Measurements from ENCODE around the gene CADM3. TPM values are rescaled to one million over a fixed set of nuclear protein-coding genes. Genes with fewer than 3 reads are reported as not detected.

Gene CADM3
- total RNA-seq, 1 experiment from 2014 or later, result 0.28 TPM

DNA sequence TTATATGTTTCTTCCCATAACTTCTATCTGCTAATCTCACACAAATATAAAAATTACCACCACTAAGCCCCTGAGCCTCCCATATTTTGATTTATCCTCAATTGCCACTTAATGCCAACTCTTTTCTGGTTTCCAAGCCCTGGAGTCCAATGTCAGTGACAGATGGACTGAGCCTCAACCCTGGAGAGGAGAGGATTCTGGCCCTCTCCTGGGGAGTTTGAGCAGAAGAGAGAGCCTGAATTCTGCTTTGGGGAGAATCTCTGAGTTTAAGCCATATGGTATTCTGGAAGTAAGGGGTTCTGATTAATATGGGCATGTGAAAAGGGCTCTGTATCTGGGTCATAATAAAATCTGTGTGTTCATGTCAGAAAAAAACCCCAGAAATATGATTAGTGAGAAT is 8.5 kb downstream of the CADM3 start:
- H3K27me3 ChIP-seq (ENCODE audit: control insufficient read depth, insufficient read depth, low read length), result peaks cover 7% of the 10 kb centered on the region
- TF ChIP-seq, protein P1, sequence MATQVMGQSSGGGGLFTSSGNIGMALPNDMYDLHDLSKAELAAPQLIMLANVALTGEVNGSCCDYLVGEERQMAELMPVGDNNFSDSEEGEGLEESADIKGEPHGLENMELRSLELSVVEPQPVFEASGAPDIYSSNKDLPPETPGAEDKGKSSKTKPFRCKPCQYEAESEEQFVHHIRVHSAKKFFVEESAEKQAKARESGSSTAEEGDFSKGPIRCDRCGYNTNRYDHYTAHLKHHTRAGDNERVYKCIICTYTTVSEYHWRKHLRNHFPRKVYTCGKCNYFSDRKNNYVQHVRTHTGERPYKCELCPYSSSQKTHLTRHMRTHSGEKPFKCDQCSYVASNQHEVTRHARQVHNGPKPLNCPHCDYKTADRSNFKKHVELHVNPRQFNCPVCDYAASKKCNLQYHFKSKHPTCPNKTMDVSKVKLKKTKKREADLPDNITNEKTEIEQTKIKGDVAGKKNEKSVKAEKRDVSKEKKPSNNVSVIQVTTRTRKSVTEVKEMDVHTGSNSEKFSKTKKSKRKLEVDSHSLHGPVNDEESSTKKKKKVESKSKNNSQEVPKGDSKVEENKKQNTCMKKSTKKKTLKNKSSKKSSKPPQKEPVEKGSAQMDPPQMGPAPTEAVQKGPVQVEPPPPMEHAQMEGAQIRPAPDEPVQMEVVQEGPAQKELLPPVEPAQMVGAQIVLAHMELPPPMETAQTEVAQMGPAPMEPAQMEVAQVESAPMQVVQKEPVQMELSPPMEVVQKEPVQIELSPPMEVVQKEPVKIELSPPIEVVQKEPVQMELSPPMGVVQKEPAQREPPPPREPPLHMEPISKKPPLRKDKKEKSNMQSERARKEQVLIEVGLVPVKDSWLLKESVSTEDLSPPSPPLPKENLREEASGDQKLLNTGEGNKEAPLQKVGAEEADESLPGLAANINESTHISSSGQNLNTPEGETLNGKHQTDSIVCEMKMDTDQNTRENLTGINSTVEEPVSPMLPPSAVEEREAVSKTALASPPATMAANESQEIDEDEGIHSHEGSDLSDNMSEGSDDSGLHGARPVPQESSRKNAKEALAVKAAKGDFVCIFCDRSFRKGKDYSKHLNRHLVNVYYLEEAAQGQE (IDR thresholded peaks at IDR 0.05; ENCODE audit: insufficient read depth in 1 of 2, low read depth in 2 of 2, low read length in 1 of 2), result no peak
- TF ChIP-seq TCF7L2 (IDR thresholded peaks at IDR 0.05; ENCODE audit: low read depth, low read length) (no peak), POLR2AphosphoS5 (IDR thresholded peaks at IDR 0.05; ENCODE audit: low read depth, low read length) (no peak), SIN3A (IDR thresholded peaks at IDR 0.05; ENCODE audit: borderline replicate concordance, insufficient read depth, low read depth, low read length) (no peak)
- TF ChIP-seq, protein P2, sequence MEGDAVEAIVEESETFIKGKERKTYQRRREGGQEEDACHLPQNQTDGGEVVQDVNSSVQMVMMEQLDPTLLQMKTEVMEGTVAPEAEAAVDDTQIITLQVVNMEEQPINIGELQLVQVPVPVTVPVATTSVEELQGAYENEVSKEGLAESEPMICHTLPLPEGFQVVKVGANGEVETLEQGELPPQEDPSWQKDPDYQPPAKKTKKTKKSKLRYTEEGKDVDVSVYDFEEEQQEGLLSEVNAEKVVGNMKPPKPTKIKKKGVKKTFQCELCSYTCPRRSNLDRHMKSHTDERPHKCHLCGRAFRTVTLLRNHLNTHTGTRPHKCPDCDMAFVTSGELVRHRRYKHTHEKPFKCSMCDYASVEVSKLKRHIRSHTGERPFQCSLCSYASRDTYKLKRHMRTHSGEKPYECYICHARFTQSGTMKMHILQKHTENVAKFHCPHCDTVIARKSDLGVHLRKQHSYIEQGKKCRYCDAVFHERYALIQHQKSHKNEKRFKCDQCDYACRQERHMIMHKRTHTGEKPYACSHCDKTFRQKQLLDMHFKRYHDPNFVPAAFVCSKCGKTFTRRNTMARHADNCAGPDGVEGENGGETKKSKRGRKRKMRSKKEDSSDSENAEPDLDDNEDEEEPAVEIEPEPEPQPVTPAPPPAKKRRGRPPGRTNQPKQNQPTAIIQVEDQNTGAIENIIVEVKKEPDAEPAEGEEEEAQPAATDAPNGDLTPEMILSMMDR (IDR thresholded peaks at IDR 0.05), result no peak
- ATAC-seq, result no peak
- ChIA-PET CTCF (no interaction called here), POLR2A (no interaction called here)
- BruUV-seq (replicated peaks), result no TSS peak
- H3K36me3 ChIP-seq (ENCODE audit: control insufficient read depth, insufficient read depth, low read length), result no peaks in the 10 kb centered on the region
- no peaks in the 10 kb centered on the region for H3K4me1 ChIP-seq (ENCODE audit: control insufficient read depth, insufficient read depth, low read length)
- H3K4me3 ChIP-seq (ENCODE audit: low read depth in 2 of 2, low read length in 2 of 2), result no peak overlapping the region
- in situ Hi-C loops (cut with HindIII; ENCODE audit: low pct_unique_long_range_greater_than_20kb, low sequenced_read_pairs) (no loop called here), intact Hi-C loops (cut with micrococcal nuclease; ENCODE audit: unreplicated experiment) (no loop called here)
- DNase-seq (ENCODE audit: low read depth, low spot score), result no peak
- no peaks in the 10 kb centered on the region for H3K9me3 ChIP-seq (ENCODE audit: control insufficient read depth, insufficient read depth, low read depth, low read length)
- no peak overlapping the region for H3K27ac ChIP-seq (ENCODE audit: low read length)

DNA sequence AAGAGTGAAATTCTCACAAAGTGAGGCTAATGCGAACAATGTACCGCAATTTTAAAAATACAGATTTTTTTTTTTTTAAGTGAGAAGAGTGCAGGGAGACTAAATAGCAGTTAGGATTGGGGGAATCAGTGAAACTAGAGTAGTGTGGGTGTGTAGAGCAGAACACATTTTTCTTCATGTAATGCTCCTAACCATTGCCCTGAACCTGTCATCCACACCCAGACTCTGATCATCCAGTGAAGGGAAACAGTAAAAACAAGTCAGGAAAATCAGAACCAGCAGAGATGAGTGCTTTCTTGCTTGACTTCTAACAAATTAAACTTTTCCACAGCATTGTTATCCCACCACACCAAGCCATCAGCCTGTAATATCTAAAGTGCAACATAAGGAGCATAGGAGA is 9.1 kb downstream of the CADM3 start:
- Histone ChIP-seq H3K9me3 (ENCODE audit: control insufficient read depth, insufficient read depth, low read depth, low read length) (no peaks in the 10 kb centered on the region), H3K4me3 (ENCODE audit: low read depth in 2 of 2, low read length in 2 of 2) (no peak overlapping the region), H3K27me3 (ENCODE audit: control insufficient read depth, insufficient read depth, low read length) (peaks cover 9% of the 10 kb centered on the region), H3K27ac (ENCODE audit: low read length) (no peak overlapping the region), H3K36me3 (ENCODE audit: control insufficient read depth, insufficient read depth, low read length) (no peaks in the 10 kb centered on the region), H3K4me1 (ENCODE audit: control insufficient read depth, insufficient read depth, low read length) (no peaks in the 10 kb centered on the region)
- TF ChIP-seq, protein P1 (IDR thresholded peaks at IDR 0.05; ENCODE audit: insufficient read depth in 1 of 2, low read depth in 2 of 2, low read length in 1 of 2), result no peak
- TF ChIP-seq TCF7L2 (IDR thresholded peaks at IDR 0.05; ENCODE audit: low read depth, low read length) (no peak), POLR2AphosphoS5 (IDR thresholded peaks at IDR 0.05; ENCODE audit: low read depth, low read length) (no peak), SIN3A (IDR thresholded peaks at IDR 0.05; ENCODE audit: borderline replicate concordance, insufficient read depth, low read depth, low read length) (no peak)
- in situ Hi-C loops (cut with HindIII; ENCODE audit: low pct_unique_long_range_greater_than_20kb, low sequenced_read_pairs), result no loop called here
- BruUV-seq (replicated peaks), result no TSS peak
- ChIA-PET CTCF (no interaction called here), POLR2A (no interaction called here)
- intact Hi-C loops (cut with micrococcal nuclease; ENCODE audit: unreplicated experiment), result no loop called here
- ATAC-seq, result no peak
- DNase-seq (ENCODE audit: low read depth, low spot score), result no peak
